HG02943 (cell line): ENCODE measurements around the gene ZFAND6.
A peak's percentile ranks its signal among the peaks of the same experiment; 100 is the strongest.
"Not testable (repeated sequence)": the region's sequence is repeated elsewhere in the genome, so short reads cannot be mapped to it uniquely, and the experiment has no call there.

Source experiments
- ATAC-seq: cut with Tn5 transposase; IDR thresholded peaks from one replicate; pipeline ENCODE4 v1.9.1; 2021; ENCODE audit warnings: mild to moderate bottlenecking, low read depth, moderate library complexity; ENCODE audit not compliant: unreplicated experiment

ZFAND6 gene

GRCh38 chr15:80045219-80045618 lies 14.3 kb upstream of the ZFAND6 start:
- not testable (repeated sequence) for ATAC-seq

GRCh38 chr15:80049046-80049445 lies 10.4 kb upstream of the ZFAND6 start:
- ATAC-seq = no peak

- ATAC-seq = no peak
Measured at GRCh38 chr15:80052597-80053304, 6.7 kb upstream of the ZFAND6 start.

GRCh38 chr15:80055933-80056332 lies 3.5 kb upstream of the ZFAND6 start:
- ATAC-seq = no peak

- ATAC-seq = no peak
Measured at GRCh38 chr15:80058044-80058443, 1.4 kb upstream of the ZFAND6 start.

GRCh38 chr15:80059786-80060355 lies 395 bp downstream of the ZFAND6 start:
- ATAC-seq = peak; percentile 51

GRCh38 chr15:80060356-80061006 lies 1.0 kb downstream of the ZFAND6 start:
- no peak for ATAC-seq

GRCh38 chr15:80061582-80061981 lies 2.1 kb downstream of the ZFAND6 start:
- no peak for ATAC-seq

GRCh38 chr15:80066912-80067311 lies 7.4 kb downstream of the ZFAND6 start:
- ATAC-seq = no peak

GRCh38 chr15:80068578-80068977 lies 9.1 kb downstream of the ZFAND6 start:
- ATAC-seq = no peak

- no peak for ATAC-seq
Measured at GRCh38 chr15:80070840-80071239, 11.4 kb downstream of the ZFAND6 start.

GRCh38 chr15:80071652-80072051 lies 12.2 kb downstream of the ZFAND6 start:
- ATAC-seq = no peak

GRCh38 chr15:80072285-80072994 lies 13.0 kb downstream of the ZFAND6 start:
- ATAC-seq = peak; percentile 76

GRCh38 chr15:80073197-80073596 lies 13.7 kb downstream of the ZFAND6 start:
- no peak for ATAC-seq

- no peak for ATAC-seq
Measured at GRCh38 chr15:80076321-80077318, 17.1 kb downstream of the ZFAND6 start.

GRCh38 chr15:80081390-80081789 lies 21.9 kb downstream of the ZFAND6 start:
- ATAC-seq = no peak

- ATAC-seq = no peak
Measured at GRCh38 chr15:80087104-80087503, 27.6 kb downstream of the ZFAND6 start.

GRCh38 chr15:80090041-80090440 lies 30.6 kb downstream of the ZFAND6 start:
- no peak for ATAC-seq

- no peak for ATAC-seq
Measured at GRCh38 chr15:80090879-80091503, 31.5 kb downstream of the ZFAND6 start.
